Stimulated activated CD4-positive, alpha-beta T cell treated with anti-CD3 and anti-CD28 coated beads, TNF-alpha, amount 100 ng/mL, for 1 hour (primary cell): ENCODE measurements around the gene MAML1.
"Not testable (repeated sequence)": the region's sequence is repeated elsewhere in the genome, so short reads cannot be mapped to it uniquely, and the experiment has no call there.

Source experiments
- DNase-seq, 3 donors: peaks; one replicate each; pipeline ENCODE4 v3.0.0-alpha.2; 2020; ENCODE audit warnings: low read depth in 3 of 3, low spot score in 1 of 3

Gene MAML1

DNA sequence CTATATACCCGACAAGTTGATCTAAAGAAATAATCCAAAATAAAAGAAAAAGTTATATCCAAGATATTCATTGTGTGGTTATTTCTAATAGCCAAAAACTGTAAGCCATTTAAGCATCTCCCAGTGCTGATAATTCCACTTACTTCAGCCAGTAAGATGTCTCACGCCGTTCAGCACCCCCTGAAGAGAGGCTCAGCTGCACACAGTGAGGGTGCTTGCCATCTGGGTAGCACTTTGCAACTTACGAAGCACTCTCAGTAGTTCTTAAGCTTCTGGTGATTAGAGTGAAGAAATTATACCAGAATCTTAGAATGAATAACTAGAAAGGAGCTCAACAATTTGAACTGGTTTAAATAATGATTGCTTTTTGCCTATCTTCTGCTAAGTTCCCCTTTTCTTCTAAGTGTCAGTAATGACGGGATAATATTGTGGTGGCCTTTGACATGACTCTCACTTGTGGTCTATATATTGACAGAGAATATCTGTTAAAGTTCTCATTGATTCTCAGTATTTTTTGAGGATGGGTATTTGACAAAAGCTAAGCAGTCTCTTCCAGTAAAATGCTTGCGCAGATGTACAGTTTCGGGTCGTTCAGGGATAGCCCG, 35.0 kb downstream of the MAML1 start:
- no peak for DNase-seq

DNA sequence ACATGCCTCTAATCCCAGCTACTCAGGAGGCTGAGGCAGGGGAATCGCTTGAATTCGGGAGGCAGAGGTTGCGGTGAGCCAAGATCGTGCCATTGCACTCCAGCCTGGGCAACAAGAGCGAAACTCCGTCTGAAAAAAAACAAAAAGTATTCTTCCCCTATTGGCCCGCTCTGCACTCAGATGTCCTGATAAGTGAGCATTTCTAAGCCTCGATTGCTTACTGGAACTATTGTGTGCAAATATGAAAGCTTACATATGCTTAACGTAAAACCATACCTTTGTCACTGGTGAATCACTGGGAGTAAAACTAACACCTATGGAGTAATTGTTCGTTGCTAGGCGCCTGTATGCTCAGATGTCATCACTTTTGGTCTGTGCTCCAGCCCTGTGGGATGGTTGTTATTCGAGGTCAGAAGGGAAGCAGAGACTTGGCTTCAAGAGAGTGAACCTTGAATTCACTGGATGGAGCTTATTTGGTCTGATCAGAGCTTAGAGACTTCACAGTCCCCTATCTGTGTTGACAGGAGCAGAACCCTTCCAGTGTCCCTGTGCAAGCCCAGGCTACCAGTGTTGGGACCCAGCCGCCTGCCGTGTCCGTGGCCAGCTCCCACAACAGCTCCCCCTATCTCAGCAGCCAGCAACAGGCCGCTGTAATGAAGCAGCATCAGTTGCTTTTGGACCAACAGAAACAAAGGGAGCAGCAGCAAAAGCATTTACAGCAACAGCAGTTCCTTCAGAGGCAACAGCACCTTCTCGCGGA, 35.9 kb downstream of the MAML1 start:
- DNase-seq = no peak

DNA sequence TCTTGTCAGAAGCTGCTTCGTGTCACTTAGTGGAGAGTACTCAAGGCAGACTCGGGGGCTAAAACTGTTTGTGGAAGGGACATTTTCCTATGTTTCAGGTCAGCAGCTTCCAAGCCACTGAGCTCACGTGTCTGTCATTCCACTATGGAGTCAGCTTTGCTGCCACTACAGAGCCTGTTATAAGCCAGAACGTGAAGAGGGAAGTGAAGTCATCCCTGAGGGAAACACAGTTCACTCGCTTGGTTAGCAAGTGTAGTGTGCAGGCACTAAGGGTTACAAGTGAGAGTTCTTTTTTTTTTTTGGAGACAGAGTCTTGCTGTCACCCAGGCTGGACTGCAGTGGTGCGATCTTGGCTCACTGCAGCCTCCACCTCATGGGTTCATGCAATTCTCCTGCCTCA, 36.6 kb downstream of the MAML1 start:
- no peak for DNase-seq

DNA sequence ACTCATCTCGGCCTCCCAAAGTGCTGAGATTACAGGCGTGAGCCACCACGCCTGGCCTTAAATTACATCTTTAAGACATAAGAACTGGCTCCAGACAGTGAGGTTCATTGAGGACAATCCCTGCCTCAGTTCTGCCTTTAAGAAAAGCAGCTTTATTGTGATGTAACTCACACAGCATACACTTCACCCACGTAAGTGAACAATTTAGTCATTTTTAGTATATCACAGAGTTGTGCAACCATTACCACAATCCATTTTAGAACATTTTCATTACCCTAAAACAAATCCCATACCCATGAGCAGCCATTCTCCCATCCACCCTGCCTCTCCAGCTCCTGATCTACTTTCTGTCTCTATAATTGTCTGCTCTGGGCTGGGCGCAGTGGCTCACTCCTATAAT, 37.2 kb downstream of the MAML1 start:
- DNase-seq = no peak

DNA sequence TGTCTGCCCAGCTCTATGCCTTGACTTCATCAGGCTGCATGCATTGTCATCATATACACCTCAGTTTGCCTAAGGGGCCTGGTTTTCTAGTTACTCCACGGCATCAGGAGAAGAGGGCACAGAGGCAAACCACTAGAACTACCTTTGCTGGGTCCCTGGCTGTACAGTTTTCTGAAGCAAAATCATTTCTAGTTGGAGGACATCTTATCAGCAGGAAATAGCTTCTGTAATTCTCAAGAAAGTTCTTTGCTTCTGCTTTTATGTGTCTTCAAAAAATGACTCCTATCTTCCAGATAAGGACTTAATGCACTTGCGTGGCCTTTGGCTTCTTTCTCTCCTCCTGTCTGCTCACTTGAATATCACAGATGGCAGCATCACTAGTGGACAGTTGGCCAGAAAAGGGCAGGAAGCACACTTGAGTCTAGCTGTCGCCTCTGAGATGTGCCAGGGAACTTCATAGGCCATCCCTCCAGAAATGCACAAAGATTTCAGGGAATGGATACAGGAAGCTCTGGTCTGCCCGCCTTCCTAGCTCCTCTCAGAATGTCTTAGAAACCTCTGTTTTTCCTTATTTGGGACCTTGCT, 38.8 kb downstream of the MAML1 start:
- no peak for DNase-seq

DNA sequence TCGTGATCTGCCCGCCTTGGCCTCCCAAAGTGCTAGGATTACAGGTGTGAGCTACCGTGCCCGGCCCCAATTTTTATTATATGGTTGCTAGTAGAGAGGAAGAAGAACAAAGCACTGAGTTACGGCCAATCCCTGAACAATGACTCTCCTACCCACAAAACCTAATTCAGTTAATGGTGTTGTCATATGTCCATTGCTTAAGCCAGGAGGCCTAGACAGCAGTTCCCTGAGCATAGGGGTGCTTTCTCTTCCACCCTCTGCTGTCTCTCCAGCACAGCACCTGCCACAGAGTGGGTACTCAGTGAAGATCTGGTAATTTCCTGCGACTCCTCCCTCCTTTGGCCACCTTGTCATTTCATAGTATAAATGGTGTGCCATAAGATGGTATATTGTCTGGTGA, 39.7 kb downstream of the MAML1 start:
- DNase-seq = no peak

DNA sequence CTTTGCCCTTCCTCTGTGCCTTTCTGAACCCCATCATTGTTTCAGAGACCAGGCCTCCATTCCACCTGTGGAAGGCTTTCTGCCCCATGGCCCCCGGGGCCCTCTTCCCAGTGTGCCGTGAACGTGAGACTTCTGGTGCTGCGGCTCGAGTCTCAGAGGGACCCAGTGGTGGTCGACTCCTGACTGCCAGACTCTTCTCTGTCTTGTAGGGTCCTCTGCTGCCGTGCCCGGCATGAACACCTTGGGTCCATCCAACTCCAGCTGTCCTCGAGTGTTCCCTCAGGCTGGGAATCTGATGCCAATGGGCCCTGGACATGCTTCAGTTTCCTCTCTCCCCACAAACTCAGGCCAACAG, 41.0 kb downstream of the MAML1 start:
- no peak for DNase-seq

DNA sequence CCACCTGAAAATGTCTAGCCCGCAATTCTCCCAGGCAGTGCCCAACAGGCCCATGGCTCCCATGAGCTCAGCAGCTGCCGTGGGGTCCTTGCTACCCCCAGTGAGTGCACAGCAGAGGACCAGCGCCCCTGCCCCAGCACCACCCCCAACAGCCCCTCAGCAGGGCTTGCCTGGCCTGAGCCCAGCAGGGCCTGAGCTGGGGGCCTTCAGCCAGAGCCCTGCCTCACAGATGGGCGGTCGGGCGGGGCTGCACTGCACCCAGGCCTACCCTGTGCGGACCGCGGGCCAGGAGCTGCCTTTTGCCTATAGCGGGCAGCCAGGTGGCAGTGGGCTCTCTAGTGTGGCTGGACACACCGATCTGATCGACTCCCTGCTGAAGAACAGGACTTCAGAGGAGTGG, 41.8 kb downstream of the MAML1 start:
- no peak for DNase-seq

DNA sequence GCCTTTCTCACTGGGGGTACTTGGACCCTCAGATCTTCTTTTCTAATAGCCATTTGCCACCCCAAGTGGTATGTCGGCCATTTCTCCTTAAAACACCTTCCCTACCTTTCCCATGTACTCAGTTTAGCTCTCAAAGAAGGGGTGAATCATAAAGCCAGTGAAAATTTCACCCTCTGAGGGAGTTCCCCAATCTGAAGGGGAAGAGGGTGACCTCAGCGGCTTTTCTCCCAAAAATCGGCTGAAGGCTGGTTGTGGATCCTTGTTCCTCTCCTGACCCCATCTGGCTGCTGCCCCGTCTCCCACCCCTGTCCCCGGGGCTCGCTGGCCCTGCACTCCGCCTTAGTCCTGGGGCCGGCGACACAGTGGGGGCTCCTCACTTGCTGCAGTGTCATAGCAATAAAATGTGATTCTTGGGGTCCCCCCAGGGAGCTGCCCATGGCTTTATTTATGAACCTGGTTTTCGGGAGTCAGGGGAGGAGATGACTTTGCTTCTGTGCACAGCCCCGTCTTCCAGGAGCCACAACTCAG, 43.9 kb downstream of the MAML1 start:
- no peak for DNase-seq

DNA sequence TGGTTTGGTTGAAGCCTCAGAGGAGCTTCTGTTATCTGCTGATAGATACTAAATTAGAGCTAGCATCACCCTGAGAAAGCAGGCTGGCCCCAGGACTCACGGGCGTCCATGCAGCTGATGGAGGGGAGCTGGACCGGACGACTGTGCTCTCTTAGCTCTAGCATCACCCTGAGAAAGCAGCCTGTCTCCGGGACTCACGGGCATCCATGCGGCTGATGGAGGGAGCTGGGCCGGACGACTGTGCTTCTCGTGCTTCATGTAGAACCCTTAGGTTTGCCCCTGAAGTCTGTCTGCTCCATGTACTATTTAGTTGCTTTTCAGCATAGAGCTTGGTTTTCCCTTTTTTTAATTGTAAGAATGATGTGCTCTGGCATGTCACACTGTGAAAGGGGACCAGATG, 44.8 kb downstream of the MAML1 start:
- DNase-seq = no peak

DNA sequence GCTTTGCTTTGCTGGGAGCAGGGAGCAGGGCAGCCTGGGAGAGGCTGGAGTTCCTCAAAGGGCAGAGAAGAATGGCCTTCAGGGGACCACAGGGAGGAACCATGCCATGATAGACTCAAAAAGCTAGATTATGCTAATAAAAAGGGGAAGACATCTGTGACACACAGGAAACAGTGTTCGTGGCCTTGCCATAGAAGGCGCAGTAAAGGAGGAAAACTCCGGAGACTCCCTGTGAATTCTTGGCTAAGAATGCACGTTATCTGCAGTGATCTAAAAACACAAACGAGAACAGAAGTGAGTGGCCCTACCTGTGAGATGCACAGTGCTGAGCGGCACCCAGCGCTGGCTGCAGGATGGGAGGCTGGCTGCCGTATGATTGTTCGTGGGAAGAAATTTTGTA, 45.3 kb downstream of the MAML1 start:
- DNase-seq = no peak

DNA sequence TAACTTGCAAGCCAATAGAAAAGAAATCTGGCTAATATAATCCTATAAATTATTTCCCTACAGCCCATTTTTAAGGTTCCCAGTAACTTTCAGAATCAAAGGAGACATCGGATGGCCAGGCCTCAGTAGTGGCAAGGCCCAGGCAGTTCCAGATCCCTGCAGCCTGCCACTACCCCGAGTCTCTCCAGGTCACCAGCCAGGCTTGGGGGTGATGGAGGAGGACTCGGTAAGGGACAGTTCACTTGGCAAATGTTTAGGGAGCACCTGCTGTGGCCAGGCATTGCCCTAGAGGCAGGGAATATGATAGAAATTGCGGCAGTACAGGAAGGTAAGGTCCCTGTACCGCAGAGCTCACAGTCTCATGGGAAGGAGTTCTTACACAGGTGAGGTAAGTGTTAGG, 46.0 kb downstream of the MAML1 start:
- no peak for DNase-seq

DNA sequence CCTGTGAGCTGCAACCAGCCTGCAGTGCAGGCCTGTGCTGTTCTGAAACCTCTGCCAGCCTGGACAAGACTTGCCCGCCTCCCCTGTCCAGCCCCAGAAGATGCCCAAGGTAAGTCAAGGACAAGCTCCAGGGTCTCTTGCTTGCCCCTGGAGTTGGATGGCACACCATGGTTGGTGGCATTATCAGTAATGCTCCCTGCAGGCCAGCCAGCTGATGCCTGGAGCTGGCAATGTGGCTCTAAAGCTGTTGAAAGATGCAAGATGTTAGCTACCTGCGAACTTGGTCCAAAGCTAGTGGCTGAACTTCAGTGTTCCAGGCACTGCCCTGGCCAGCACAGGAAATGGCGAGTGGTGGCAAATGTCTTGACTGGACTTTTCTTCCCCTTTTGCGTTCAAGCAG, 47.2 kb downstream of the MAML1 start:
- no peak for DNase-seq

DNA sequence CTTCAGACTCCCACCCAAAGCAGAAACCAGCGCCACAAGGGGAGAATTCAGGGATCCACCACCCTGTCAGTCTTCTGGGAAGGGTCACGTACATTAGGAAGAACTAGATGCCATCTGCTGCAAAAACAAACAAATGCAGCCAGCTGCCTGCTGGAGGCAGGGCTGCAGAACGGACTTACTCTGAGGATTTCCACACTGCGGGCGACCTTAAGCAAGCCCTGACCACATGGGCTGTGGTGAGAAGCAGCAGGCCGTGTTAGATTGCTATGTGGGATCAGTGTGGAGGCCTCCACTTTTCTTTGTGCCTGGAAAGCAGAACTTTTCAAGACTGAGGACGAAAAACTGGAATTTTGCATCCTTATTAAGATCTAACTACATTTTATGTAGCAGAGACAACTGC, 47.7 kb downstream of the MAML1 start:
- DNase-seq = no peak

DNA sequence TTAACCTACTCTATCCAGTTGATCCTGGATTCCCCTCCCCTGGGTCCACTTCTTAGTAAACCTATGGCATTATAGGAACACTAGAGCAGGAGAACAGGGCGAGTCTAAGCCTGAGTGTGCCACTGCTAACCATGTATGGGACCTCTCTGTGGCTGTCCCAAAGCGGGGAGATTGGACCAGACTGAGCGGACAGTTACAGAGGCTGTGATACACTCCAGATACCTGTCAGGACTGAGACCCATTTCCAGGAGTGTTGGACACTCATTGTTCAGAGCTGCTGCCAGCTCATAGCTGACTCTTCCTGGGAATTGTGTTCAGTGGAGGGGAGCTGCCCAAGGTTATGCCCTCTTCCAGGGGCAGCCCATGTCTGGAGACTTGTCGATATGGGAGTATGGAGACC, 49.2 kb downstream of the MAML1 start:
- no peak for DNase-seq

DNA sequence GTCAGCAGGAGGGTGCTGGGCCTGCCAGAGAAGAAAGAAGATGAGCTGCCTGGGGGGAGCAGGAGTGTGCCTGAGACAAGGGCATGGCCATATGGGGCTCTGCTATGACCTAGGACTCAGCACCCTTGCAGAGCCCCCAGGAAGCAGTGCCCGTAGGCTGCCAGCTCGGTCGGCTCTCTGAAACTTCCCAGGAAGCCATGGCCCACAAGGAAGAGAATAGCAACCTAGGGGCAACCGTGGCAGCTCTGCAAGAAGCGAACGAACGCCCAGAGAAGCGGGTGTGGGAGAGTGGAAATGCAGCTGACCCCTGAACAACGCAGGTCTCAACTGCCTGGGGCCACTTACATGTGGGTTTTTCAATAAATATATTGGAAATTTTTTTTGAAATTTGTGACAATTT, 50.5 kb downstream of the MAML1 start:
- DNase-seq = no peak

DNA sequence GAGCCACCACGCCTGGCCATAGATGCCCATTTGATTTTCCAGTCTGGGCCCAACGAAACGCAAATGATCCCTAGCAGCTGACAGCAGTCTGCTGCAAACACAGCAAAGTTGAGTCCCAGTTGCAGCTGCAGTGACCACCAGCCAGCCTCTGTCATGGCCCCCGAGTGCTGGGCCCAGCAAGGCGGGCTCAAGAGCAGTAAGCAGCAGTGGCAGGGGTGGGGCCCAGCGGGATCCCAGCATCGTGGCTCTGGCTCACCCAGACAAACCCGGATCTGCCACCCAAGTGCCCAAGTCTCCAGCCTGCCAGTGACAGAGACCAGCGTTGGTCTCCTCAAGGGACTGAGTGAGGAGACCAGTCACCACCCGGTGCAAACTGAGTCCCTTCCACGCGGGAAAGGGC, 54.2 kb downstream of the MAML1 start:
- DNase-seq = no peak

DNA sequence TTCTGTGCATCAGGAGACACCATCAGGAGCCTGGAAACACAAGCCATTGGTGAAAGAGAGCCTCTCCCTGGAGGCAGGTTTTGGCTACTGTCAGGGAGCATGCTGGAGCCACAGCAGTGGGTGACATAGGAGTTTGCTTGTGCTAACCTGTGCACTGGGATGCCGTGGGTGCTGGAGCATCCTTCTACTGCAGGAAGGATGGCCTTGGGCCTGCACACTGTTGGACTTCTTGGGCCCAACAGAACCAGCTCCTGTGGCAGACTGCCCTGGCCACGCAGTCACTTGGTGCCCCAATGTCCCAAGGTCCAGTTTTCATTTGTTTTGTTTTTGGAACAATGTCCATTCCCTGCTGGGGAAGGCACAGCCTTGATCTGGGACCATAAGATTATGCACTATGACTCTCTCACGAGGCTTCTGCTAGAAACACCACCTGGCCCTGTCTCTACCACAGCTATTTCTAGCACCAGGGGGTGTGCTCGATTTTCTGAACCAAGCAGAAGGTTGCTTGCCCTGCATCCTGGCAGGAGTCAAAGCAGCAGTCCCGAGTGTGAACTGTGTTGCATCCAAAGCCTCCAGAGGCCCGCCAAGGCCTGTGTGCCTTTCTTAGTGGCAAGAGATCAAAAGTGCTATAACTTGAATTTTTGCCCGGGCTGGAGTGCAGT, 55.7 kb downstream of the MAML1 start:
- no peak for DNase-seq

DNA sequence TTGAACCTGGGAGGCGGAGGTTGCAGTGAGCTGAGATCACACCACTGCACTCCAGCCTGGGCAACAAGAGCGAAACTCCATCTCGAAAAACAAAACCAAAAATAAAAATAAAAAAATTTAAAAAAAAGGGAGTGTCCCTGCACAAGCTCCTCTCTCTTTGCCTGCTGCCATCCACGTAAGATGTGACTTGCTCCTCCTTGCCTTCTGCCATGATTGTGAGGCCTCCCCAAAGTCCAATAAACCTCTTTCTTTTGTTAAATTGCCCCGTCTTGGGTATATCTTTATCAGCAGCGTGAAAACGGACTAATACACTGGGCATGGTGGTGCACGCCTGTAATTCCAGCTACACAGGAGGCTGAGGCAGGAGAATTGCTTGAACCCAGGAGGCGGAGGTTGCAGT, 56.7 kb downstream of the MAML1 start:
- not testable (repeated sequence) for DNase-seq

DNA sequence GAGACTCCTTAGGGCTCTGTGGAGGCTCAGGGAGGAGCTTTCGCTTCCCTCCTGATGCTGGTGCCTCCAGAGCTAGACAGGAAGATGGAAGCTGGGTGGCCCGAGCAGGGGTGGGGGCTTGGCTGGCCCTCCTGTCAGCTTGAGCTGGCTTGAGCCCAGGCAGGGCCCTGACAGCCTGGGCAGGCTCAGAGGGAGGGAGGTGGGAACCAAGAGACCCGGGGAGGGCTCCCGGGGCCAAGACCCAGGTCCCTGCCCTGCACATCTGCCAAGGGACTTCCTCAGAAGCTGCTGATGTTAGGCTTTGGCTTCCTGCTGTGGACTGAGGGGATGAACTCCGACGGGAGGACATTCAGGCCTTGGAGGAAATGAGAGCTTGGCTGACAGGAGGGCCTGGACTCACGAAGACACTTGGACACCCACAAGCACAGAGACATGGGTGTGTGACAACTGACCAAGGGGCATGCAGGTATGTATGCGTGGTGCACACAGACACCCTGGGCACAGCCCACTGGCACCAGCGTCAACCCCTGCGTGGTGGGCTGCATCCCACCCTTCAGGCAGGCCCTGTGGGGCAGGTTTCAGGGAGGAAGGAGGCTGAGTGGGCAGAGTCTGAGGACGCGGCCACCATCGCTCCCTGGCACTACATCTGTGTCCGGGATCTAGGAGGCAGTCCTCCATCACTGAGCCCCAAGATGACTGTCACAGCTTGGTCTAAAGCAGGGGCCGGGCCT, 59.4 kb downstream of the MAML1 start:
- no peak for DNase-seq
